Heart left ventricle (tissue), 13 donors: ENCODE measurements around the gene TCEANC2.

Source experiments
- CTCF ChIP-seq, 12 donors: fragments of 200-600 bp; sonication (generic) in 4 of 12; IDR thresholded peaks; one replicate each; pipeline versions ENCODE4 v1.5.0 to v1.8.0; 2018 to 2022; ENCODE audit warnings: antibody characterized with exemption in 12 of 12, mild to moderate bottlenecking in 5 of 12
- POLR2A ChIP-seq, 2 donors: fragments of 450-650 bp; IDR thresholded peaks; one replicate each; pipeline ENCODE4 v1.6.1; 2017; ENCODE audit warnings: antibody characterized with exemption in 2 of 2, mild to moderate bottlenecking in 2 of 2, moderate library complexity in 2 of 2
- donor health status: ischemic (EF 13 %, LVEDD 7.1; RV severe dilation, severe dysfunction).
- donor health status: DM: no; HTN: yes; CAD: no.
- donor health status: DM: no; HTN: no; CAD: no.
- donor health status: ischemic (EF 25% LVEDD 6.9; RV normal size, moderate dysfunction).
- donor health status: ischemic (EF 25% LVEDD 5.7; RV mildly dilated, moderate dysfunction).
- donor health status: ischemic (EF 35%, LVEDD 5.7; RV mildly dilated, moderate dysfunction).
- donor health status: nonischemic (EF 11% LVEDD 7.7; RV severe dilation, severe dysfunction).
- donor health status: DM: yes; HTN: yes; CAD: no.
- donor health status: PGD.
- donor health status: ischemic (EF 29% LVEDD 5.4; RV normal size, mild dysfunction).
- donor health status: nonischemic (EF 23%, LVEDD 6.1; RV moderate dilation, normal function).

DNA sequence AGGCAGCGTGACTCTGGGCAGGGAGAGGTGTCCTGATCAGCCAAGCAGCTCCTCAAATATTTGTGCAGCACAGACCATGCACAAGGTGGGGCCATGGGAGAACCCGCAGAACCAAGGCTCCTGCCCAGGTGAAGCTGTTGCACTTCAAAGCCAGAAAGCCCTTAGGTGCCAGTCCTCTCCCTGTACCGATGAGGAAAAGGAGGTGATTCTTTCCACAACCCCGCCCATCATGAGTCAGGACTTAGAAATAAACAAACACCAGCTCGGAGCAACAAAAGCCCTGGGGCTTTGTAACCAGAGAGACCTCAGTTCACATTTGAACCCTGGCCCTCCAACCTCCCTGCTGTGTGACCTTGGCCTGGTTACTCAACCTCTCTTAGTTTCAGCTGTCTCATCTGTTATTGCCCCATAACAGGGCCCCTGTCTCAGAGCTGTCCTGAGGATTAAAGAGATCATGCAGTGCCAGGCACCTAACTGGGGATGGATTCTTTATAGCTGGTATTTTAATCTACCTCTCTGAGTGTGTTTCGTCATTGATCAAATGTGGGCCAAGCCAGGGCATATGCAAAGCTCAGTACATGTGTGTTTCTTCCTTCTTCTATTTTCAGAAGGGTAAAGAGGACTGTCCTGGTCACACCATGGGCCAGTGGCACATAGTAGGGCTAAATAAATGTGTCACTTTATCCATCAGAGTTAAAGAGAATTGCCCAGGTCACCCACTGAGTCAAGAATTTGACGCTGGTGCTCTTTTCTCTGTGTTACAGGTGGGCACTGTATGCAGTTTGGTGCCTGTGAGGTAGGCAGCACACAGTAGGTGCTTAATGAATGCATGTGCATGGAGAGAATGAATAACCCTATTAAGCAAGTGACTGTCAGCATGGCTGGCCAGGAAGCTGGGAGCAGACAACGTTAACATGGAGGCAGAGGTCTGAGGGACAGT lies 36.8 kb upstream of the TCEANC2 start:
- TF ChIP-seq CTCF (IDR thresholded peaks at IDR 0.05) (no peak), POLR2A (IDR thresholded peaks at IDR 0.05) (no peak)
